SK-N-SH treated with all-trans-retinoic acid at 6 μM for 48 hours (cell line): ENCODE data around the gene THSD4.

ENCODE experiments used
- ATAC-seq: fragments of 200-7000 bp; cut with Tn5 transposase; 3 replicates; pipeline ENCODE4 v1.9.1; 2020; ENCODE audit warnings: mild to moderate bottlenecking, moderate library complexity
- ARNTL ChIP-seq: fragments of 450-650 bp; formaldehyde crosslinking; IDR thresholded peaks from 2 replicates; pipeline ENCODE4 v1.5.0; 2020; ENCODE audit warnings: low read depth, mild to moderate bottlenecking, moderate library complexity, borderline replicate concordance
- BACH2 ChIP-seq: fragments of 250-450 bp; sonication (Bioruptor Pico); IDR thresholded peaks from 2 replicates; pipeline ENCODE4 v1.9.0; 2021; ENCODE audit warnings: mild to moderate bottlenecking, borderline replicate concordance
- CSDC2 ChIP-seq: fragments of 250-450 bp; sonication (Bioruptor Pico); IDR thresholded peaks from 2 replicates; pipeline ENCODE4 v1.5.0; 2020; ENCODE audit warnings: mild to moderate bottlenecking, moderate library complexity
- CSRNP3 ChIP-seq: fragments of 250-450 bp; sonication (Bioruptor Pico); IDR thresholded peaks from 2 replicates; pipeline ENCODE4 v1.5.1; 2021; ENCODE audit warnings: mild to moderate bottlenecking, moderate library complexity
- ESRRG ChIP-seq: fragments of 250-450 bp; sonication (Bioruptor Pico); IDR thresholded peaks from 2 replicates; pipeline ENCODE4 v1.6.1; 2021; ENCODE audit warnings: mild to moderate bottlenecking
- GLIS3 ChIP-seq: fragments of 250-450 bp; sonication (Bioruptor Pico); IDR thresholded peaks from 2 replicates; pipeline ENCODE4 v1.5.0; 2020; ENCODE audit warnings: mild to moderate bottlenecking, moderate library complexity
- ISL1 ChIP-seq: fragments of 250-450 bp; sonication (Bioruptor Pico); IDR thresholded peaks from 2 replicates; pipeline ENCODE4 v2.1.2; 2022; ENCODE audit warnings: mild to moderate bottlenecking, moderate library complexity
- OSR1 ChIP-seq: fragments of 250-450 bp; sonication (Bioruptor Pico); IDR thresholded peaks from 2 replicates; pipeline ENCODE4 v1.8.0; 2022; ENCODE audit warnings: moderate library complexity, mild to moderate bottlenecking, inconsistent platforms
- PATZ1 ChIP-seq: fragments of 250-450 bp; sonication (Bioruptor Pico); IDR thresholded peaks from 2 replicates; pipeline ENCODE4 v1.8.0; 2020; ENCODE audit warnings: mild to moderate bottlenecking, moderate library complexity, borderline replicate concordance
- POU6F1 ChIP-seq: fragments of 250-450 bp; sonication (Bioruptor Pico); IDR thresholded peaks from 2 replicates; pipeline ENCODE4 v1.8.0; 2021; ENCODE audit warnings: low read depth, mild to moderate bottlenecking, moderate library complexity, borderline replicate concordance
- PPARA ChIP-seq: fragments of 250-450 bp; sonication (Bioruptor Pico); IDR thresholded peaks from 2 replicates; pipeline ENCODE4 v1.5.0; 2020; ENCODE audit warnings: mild to moderate bottlenecking, borderline replicate concordance
- RARB ChIP-seq: fragments of 250-450 bp; sonication (Bioruptor Pico); IDR thresholded peaks from 2 replicates; pipeline ENCODE4 v1.8.0; 2021; ENCODE audit warnings: mild to moderate bottlenecking, moderate library complexity
- SNAI2 ChIP-seq: fragments of 250-450 bp; sonication (Bioruptor Pico); IDR thresholded peaks from 2 replicates; pipeline ENCODE4 v1.5.0; 2020; ENCODE audit warnings: mild to moderate bottlenecking, moderate library complexity
- TSHZ2 ChIP-seq: fragments of 250-450 bp; sonication (Bioruptor Pico); IDR thresholded peaks from 2 replicates; pipeline ENCODE4 v1.5.0; 2020; ENCODE audit warnings: mild to moderate bottlenecking, moderate library complexity
- ZC3H10 ChIP-seq: fragments of 250-450 bp; sonication (Bioruptor Pico); IDR thresholded peaks from 2 replicates; pipeline ENCODE4 v1.5.1; 2021; ENCODE audit warnings: mild to moderate bottlenecking, moderate library complexity
- ZFP3 ChIP-seq: fragments of 250-450 bp; sonication (Bioruptor Pico); IDR thresholded peaks from 2 replicates; pipeline ENCODE4 v1.5.0; 2020; ENCODE audit warnings: mild to moderate bottlenecking, moderate library complexity
- ZNF565 ChIP-seq: fragments of 450-650 bp; formaldehyde crosslinking; conservative IDR thresholded peaks from 2 replicates; pipeline ENCODE4 v1.5.0; 2020; ENCODE audit warnings: low read depth, mild to moderate bottlenecking, moderate library complexity
- ZNF8 ChIP-seq: fragments of 450-650 bp; formaldehyde crosslinking; IDR thresholded peaks from 2 replicates; pipeline ENCODE4 v1.5.0; 2020; ENCODE audit warnings: mild to moderate bottlenecking, moderate library complexity

Gene THSD4

GRCh38 chr15:71788646-71789579 is 673.6 kb downstream of the THSD4 start:
- TF ChIP-seq PATZ1 (CRISPR knock-in tag) (no peak), PPARA (CRISPR knock-in tag) (no peak), RARB (no peak), BACH2 (no peak), CSRNP3 (CRISPR knock-in tag) (no peak), SNAI2 (CRISPR knock-in tag) (no peak), ZNF565 (CRISPR knock-in tag) (no peak), ZNF8 (no peak), ESRRG (CRISPR knock-in tag) (no peak), POU6F1 (CRISPR knock-in tag) (no peak)
- ATAC-seq = no peak

- no peak for ATAC-seq
- TF ChIP-seq ZFP3 (no peak), ZNF8 (no peak), OSR1 (no peak), PATZ1 (CRISPR knock-in tag) (no peak), ZNF565 (CRISPR knock-in tag) (no peak), GLIS3 (CRISPR knock-in tag) (no peak)
Observed at GRCh38 chr15:71789616-71790015, 674.3 kb downstream of the THSD4 start.

- ATAC-seq = peak; percentile 72
- no peak for TF ChIP-seq RARB
Observed at GRCh38 chr15:71790081-71790480, 674.8 kb downstream of the THSD4 start.

- ATAC-seq = no peak; the same call in 2 of the 3 replicates
- TF ChIP-seq ESRRG (CRISPR knock-in tag) (no peak), ARNTL (CRISPR knock-in tag) (no peak), TSHZ2 (CRISPR knock-in tag) (no peak), CSDC2 (CRISPR knock-in tag) (no peak), BACH2 (no peak), OSR1 (no peak), ZC3H10 (CRISPR knock-in tag) (no peak), CSRNP3 (CRISPR knock-in tag) (no peak), ISL1 (no peak)
Observed at GRCh38 chr15:71791975-71792374, 676.7 kb downstream of the THSD4 start.
